Liver (tissue), 3 donors: ENCODE data around the gene WDR81.

Experiments used
- EGR1 ChIP-seq, 2 donors: IDR thresholded peaks; 2 replicates each; pipeline ENCODE4 v1.6.1; 2016 to 2018; ENCODE audit warnings: antibody characterized with exemption in 2 of 2, low read depth in 2 of 2
- HNF4A ChIP-seq, 2 donors: conservative IDR thresholded peaks; 2 replicates each; pipeline ENCODE4 v1.6.1; 2016; ENCODE audit warnings: antibody characterized with exemption in 2 of 2, mild to moderate bottlenecking in 2 of 2
- JUND ChIP-seq, 2 donors: IDR thresholded peaks; 2 replicates each; pipeline ENCODE4 v1.6.1; 2016; ENCODE audit warnings: antibody characterized with exemption in 2 of 2
- SP1 ChIP-seq: IDR thresholded peaks from 2 replicates; pipeline ENCODE4 v1.6.1; 2018; ENCODE audit warnings: antibody characterized with exemption, mild to moderate bottlenecking
- TAF1 ChIP-seq: conservative IDR thresholded peaks from 2 replicates; pipeline ENCODE4 v1.6.1; 2016; ENCODE audit warnings: antibody characterized with exemption, mild to moderate bottlenecking
- YY1 ChIP-seq: IDR thresholded peaks from 2 replicates; pipeline ENCODE4 v1.6.1; 2016; ENCODE audit warnings: antibody characterized with exemption, mild to moderate bottlenecking
- TF ChIP-seq, protein P1 (sequence below): fragments of 150-350 bp; IDR thresholded peaks from 2 replicates; pipeline ENCODE4 v1.5.1; 2017; ENCODE audit warnings: improper control_type of control experiment, low read depth, low read length; ENCODE audit not compliant: missing input control
- TF ChIP-seq, protein P2 (sequence below): IDR thresholded peaks from 2 replicates; pipeline ENCODE4 v1.6.1; 2016; ENCODE audit warnings: antibody characterized with exemption, mild to moderate bottlenecking
- TF ChIP-seq, protein P3 (sequence below): IDR thresholded peaks from 2 replicates; pipeline ENCODE4 v1.6.1; 2016; ENCODE audit warnings: antibody characterized with exemption
- donor health status: healthy.
- donor health status: healthy.

DNA sequence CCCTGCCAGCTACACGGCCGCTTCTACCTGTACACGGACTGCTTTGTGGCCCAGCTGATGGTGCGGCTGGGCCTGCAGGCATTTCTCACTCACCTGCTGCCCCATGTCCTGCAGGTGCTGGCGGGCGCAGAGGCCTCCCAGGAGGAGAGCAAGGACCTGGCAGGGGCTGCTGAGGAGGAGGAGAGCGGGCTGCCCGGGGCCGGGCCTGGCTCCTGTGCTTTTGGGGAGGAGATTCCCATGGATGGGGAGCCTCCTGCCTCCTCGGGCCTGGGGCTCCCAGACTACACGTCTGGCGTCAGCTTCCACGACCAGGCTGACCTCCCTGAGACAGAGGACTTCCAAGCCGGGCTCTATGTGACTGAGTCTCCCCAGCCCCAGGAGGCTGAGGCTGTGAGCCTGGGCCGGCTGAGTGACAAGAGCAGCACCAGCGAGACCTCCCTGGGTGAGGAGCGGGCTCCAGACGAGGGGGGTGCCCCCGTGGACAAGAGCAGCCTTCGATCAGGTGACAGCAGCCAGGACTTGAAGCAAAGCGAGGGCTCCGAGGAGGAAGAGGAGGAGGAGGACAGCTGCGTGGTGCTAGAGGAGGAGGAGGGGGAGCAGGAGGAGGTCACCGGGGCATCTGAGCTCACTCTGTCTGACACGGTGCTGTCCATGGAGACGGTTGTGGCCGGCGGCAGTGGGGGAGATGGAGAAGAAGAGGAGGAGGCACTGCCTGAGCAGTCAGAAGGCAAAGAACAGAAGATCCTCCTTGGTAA is 3.5 kb downstream of the WDR81 start:
- no peak for TF ChIP-seq HNF4A (conservative IDR thresholded peaks at IDR 0.05)
- TF ChIP-seq, protein P1, sequence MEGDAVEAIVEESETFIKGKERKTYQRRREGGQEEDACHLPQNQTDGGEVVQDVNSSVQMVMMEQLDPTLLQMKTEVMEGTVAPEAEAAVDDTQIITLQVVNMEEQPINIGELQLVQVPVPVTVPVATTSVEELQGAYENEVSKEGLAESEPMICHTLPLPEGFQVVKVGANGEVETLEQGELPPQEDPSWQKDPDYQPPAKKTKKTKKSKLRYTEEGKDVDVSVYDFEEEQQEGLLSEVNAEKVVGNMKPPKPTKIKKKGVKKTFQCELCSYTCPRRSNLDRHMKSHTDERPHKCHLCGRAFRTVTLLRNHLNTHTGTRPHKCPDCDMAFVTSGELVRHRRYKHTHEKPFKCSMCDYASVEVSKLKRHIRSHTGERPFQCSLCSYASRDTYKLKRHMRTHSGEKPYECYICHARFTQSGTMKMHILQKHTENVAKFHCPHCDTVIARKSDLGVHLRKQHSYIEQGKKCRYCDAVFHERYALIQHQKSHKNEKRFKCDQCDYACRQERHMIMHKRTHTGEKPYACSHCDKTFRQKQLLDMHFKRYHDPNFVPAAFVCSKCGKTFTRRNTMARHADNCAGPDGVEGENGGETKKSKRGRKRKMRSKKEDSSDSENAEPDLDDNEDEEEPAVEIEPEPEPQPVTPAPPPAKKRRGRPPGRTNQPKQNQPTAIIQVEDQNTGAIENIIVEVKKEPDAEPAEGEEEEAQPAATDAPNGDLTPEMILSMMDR: no peak
- TF ChIP-seq, protein P2, sequence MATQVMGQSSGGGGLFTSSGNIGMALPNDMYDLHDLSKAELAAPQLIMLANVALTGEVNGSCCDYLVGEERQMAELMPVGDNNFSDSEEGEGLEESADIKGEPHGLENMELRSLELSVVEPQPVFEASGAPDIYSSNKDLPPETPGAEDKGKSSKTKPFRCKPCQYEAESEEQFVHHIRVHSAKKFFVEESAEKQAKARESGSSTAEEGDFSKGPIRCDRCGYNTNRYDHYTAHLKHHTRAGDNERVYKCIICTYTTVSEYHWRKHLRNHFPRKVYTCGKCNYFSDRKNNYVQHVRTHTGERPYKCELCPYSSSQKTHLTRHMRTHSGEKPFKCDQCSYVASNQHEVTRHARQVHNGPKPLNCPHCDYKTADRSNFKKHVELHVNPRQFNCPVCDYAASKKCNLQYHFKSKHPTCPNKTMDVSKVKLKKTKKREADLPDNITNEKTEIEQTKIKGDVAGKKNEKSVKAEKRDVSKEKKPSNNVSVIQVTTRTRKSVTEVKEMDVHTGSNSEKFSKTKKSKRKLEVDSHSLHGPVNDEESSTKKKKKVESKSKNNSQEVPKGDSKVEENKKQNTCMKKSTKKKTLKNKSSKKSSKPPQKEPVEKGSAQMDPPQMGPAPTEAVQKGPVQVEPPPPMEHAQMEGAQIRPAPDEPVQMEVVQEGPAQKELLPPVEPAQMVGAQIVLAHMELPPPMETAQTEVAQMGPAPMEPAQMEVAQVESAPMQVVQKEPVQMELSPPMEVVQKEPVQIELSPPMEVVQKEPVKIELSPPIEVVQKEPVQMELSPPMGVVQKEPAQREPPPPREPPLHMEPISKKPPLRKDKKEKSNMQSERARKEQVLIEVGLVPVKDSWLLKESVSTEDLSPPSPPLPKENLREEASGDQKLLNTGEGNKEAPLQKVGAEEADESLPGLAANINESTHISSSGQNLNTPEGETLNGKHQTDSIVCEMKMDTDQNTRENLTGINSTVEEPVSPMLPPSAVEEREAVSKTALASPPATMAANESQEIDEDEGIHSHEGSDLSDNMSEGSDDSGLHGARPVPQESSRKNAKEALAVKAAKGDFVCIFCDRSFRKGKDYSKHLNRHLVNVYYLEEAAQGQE: no peak
- TF ChIP-seq SP1: no peak
- TF ChIP-seq EGR1 (IDR thresholded peaks at IDR 0.05; ENCODE audit: low read depth in 2 of 2): no peak
- TF ChIP-seq, protein P3, sequence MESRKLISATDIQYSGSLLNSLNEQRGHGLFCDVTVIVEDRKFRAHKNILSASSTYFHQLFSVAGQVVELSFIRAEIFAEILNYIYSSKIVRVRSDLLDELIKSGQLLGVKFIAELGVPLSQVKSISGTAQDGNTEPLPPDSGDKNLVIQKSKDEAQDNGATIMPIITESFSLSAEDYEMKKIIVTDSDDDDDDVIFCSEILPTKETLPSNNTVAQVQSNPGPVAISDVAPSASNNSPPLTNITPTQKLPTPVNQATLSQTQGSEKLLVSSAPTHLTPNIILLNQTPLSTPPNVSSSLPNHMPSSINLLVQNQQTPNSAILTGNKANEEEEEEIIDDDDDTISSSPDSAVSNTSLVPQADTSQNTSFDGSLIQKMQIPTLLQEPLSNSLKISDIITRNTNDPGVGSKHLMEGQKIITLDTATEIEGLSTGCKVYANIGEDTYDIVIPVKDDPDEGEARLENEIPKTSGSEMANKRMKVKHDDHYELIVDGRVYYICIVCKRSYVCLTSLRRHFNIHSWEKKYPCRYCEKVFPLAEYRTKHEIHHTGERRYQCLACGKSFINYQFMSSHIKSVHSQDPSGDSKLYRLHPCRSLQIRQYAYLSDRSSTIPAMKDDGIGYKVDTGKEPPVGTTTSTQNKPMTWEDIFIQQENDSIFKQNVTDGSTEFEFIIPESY: no peak
- no peak for TF ChIP-seq JUND (IDR thresholded peaks at IDR 0.05)
- TF ChIP-seq TAF1: no peak
- no peak for TF ChIP-seq YY1
